IMR-90 (cell line): ENCODE measurements around the gene SLC4A1AP. TPM values are rescaled to one million over a fixed set of nuclear protein-coding genes. Genes with fewer than 3 reads are reported as not detected.

ENCODE experiments used
- ATAC-seq: fragments of 200-7000 bp; cut with Tn5 transposase; 2 replicates; pipeline ENCODE4 v1.9.1; 2020; ENCODE audit warnings: low read depth, mild to moderate bottlenecking, moderate library complexity
- BruUV-seq: library from RNA; stranded (reverse); fragments of 400-500 nt; replicated peaks from 2 replicates; lab custom pipeline; 2021; lab: Mats Ljungman, UMichigan
- CTCF ChIA-PET: fragments of 300-600 bp; formaldehyde crosslinking; extraction: SDS; loops from one replicate; lab custom pipeline; 2021; ENCODE audit warnings: antibody characterized with exemption; lab: Yijun Ruan, JAX
- POLR2A ChIA-PET: fragments of 300-600 bp; sonication (Branson Sonifier 250); formaldehyde crosslinking; loops from one replicate; lab custom pipeline; 2022; ENCODE audit warnings: antibody characterized with exemption; ENCODE audit not compliant: unreplicated experiment; lab: Charles Lee
- DNase-seq: peaks from one replicate; pipeline ENCODE4 v3.0.0; 2013
- H2AFZ ChIP-seq: replicated peaks from 2 replicates; pipeline ENCODE3; 2013; ENCODE audit warnings: low read length, mild to moderate bottlenecking; ENCODE audit not compliant: poor library complexity
- H2AK5ac ChIP-seq: 2 replicates; pipeline ENCODE4 v1.6.1; 2013; ENCODE audit warnings: low read depth, low read length, inconsistent platforms
- H2AK9ac ChIP-seq: replicated peaks from 2 replicates; pipeline ENCODE3; 2013; ENCODE audit warnings: mild to moderate bottlenecking, low read depth, low read length, moderate library complexity; ENCODE audit not compliant: poor library complexity
- H2BK120ac ChIP-seq: 2 replicates; pipeline ENCODE4 v1.6.1; 2013; ENCODE audit warnings: low read depth, low read length, inconsistent platforms
- H2BK15ac ChIP-seq: 3 replicates; pipeline ENCODE4 v1.6.1; 2013; ENCODE audit warnings: low read depth, low read length, inconsistent platforms
- H2BK20ac ChIP-seq: 2 replicates; pipeline ENCODE4 v1.6.1; 2013; ENCODE audit warnings: low read depth, mild to moderate bottlenecking, inconsistent platforms, low read length, moderate library complexity
- H2BK5ac ChIP-seq: 2 replicates; pipeline ENCODE4 v1.6.1; 2013; ENCODE audit warnings: mild to moderate bottlenecking, low read depth, low read length, inconsistent platforms; ENCODE audit not compliant: poor library complexity, severe bottlenecking
- H3K14ac ChIP-seq: replicated peaks from 2 replicates; pipeline ENCODE4 v1.6.1; 2013; ENCODE audit warnings: low read depth, low read length, inconsistent platforms
- H3K18ac ChIP-seq: 2 replicates; pipeline ENCODE4 v1.6.1; 2013; ENCODE audit warnings: low read depth, low read length, control low read depth
- H3K23ac ChIP-seq: 2 replicates; pipeline ENCODE4 v1.6.1; 2013; ENCODE audit warnings: low read depth, low read length, inconsistent platforms
- H3K27ac ChIP-seq: 2 replicates; pipeline ENCODE4 v1.5.1; 2013; ENCODE audit warnings: mild to moderate bottlenecking, control low read depth, low read length; ENCODE audit not compliant: insufficient read depth
- H3K27me3 ChIP-seq: 2 replicates; pipeline ENCODE4 v1.6.1; 2013; ENCODE audit warnings: low read length; ENCODE audit not compliant: control insufficient read depth, insufficient read depth
- H3K36me3 ChIP-seq: 2 replicates; pipeline ENCODE4 v1.6.1; 2013; ENCODE audit warnings: low read length, mixed read lengths; ENCODE audit not compliant: control insufficient read depth, insufficient read depth
- H3K4ac ChIP-seq: 2 replicates; pipeline ENCODE4 v1.6.1; 2013; ENCODE audit warnings: low read depth, low read length, inconsistent platforms
- H3K4me1 ChIP-seq: 2 replicates; pipeline ENCODE4 v1.6.1; 2013; ENCODE audit warnings: low read length, mixed read lengths; ENCODE audit not compliant: control insufficient read depth, insufficient read depth
- H3K4me2 ChIP-seq: 2 replicates; pipeline ENCODE4 v1.6.1; 2013; ENCODE audit warnings: low read depth, mild to moderate bottlenecking, control low read depth, low read length, moderate library complexity
- H3K4me3 ChIP-seq: 2 replicates; pipeline ENCODE4 v1.5.1; 2013; ENCODE audit warnings: low read depth, mild to moderate bottlenecking, control low read depth, low read length, moderate library complexity; ENCODE audit not compliant: insufficient read depth
- H3K56ac ChIP-seq: 2 replicates; pipeline ENCODE4 v1.6.1; 2013; ENCODE audit warnings: low read length, inconsistent platforms; ENCODE audit not compliant: insufficient read depth; ENCODE audit errors: extremely low read depth
- H3K79me1 ChIP-seq, 2 experiments: 2 replicates each; pipeline ENCODE4 v1.6.1; 2013; ENCODE audit warnings: low read length in 2 of 2, inconsistent platforms in 1 of 2, low read depth in 1 of 2
- H3K9ac ChIP-seq: 2 replicates; pipeline ENCODE4 v1.6.1; 2013; ENCODE audit warnings: low read depth, low read length, control low read depth
- H3K9me1 ChIP-seq: 2 replicates; pipeline ENCODE4 v1.6.1; 2013; ENCODE audit warnings: low read length, inconsistent platforms; ENCODE audit not compliant: insufficient read depth
- H3K9me3 ChIP-seq: 2 replicates; pipeline ENCODE4 v1.6.1; 2013; ENCODE audit warnings: low read length; ENCODE audit not compliant: control insufficient read depth, insufficient read depth
- H4K20me1 ChIP-seq: 2 replicates; pipeline ENCODE4 v1.6.1; 2013; ENCODE audit warnings: low read length, inconsistent platforms; ENCODE audit not compliant: insufficient read depth
- H4K5ac ChIP-seq: 2 replicates; pipeline ENCODE4 v1.6.1; 2013; ENCODE audit warnings: mild to moderate bottlenecking, low read depth, low read length, control low read depth
- H4K8ac ChIP-seq, 2 experiments: 2 replicates each; pipeline ENCODE4 v1.6.1; 2013; ENCODE audit warnings: low read depth in 2 of 2, low read length in 2 of 2, control low read depth in 1 of 2, inconsistent platforms in 1 of 2
- H4K91ac ChIP-seq: 2 replicates; pipeline ENCODE4 v1.6.1; 2013; ENCODE audit warnings: low read depth, low read length, inconsistent platforms; ENCODE audit not compliant: insufficient read depth
- BHLHE40 ChIP-seq: fragments of 150-350 bp; IDR thresholded peaks from 2 replicates; pipeline ENCODE4 v1.6.1; 2016; ENCODE audit warnings: mild to moderate bottlenecking, low read depth, low read length
- CEBPB ChIP-seq: IDR thresholded peaks from 2 replicates; pipeline ENCODE4 v1.6.1; 2012; ENCODE audit warnings: low read depth, low read length, improper control_type of control experiment
- CHD1 ChIP-seq: IDR thresholded peaks from 2 replicates; pipeline ENCODE4 v1.6.1; 2012; ENCODE audit warnings: low read depth, low read length, improper control_type of control experiment
- CTCF ChIP-seq: conservative IDR thresholded peaks from 2 replicates; pipeline ENCODE4 v1.5.1; 2012; ENCODE audit warnings: mild to moderate bottlenecking, low read depth, low read length, improper control_type of control experiment
- ELK1 ChIP-seq: fragments of 150-350 bp; IDR thresholded peaks from 2 replicates; pipeline ENCODE4 v1.6.1; 2016; ENCODE audit warnings: low read depth, mild to moderate bottlenecking, low read length, moderate library complexity, borderline replicate concordance
- FOS ChIP-seq: fragments of 150-350 bp; IDR thresholded peaks from 2 replicates; pipeline ENCODE4 v1.6.1; 2016; ENCODE audit warnings: low read depth, low read length
- MAFK ChIP-seq: IDR thresholded peaks from 2 replicates; pipeline ENCODE4 v1.6.1; 2012; ENCODE audit warnings: low read depth, low read length, improper control_type of control experiment
- MAZ ChIP-seq: IDR thresholded peaks from 2 replicates; pipeline ENCODE4 v1.6.1; 2012; ENCODE audit warnings: low read depth, mild to moderate bottlenecking, low read length, improper control_type of control experiment, moderate library complexity, borderline replicate concordance
- MXI1 ChIP-seq: IDR thresholded peaks from 2 replicates; pipeline ENCODE4 v1.6.1; 2012; ENCODE audit warnings: low read depth, mild to moderate bottlenecking, low read length, moderate library complexity, borderline replicate concordance
- NFE2L2 ChIP-seq: fragments of 150-350 bp; IDR thresholded peaks from 2 replicates; pipeline ENCODE4 v1.6.1; 2016; ENCODE audit warnings: low read depth, mild to moderate bottlenecking, low read length
- POLR2A ChIP-seq: IDR thresholded peaks from 2 replicates; pipeline ENCODE4 v1.6.1; 2012; ENCODE audit warnings: mild to moderate bottlenecking, low read depth, low read length
- RAD21 ChIP-seq: IDR thresholded peaks from 2 replicates; pipeline ENCODE4 v1.6.1; 2012; ENCODE audit warnings: low read length, improper control_type of control experiment
- RCOR1 ChIP-seq: IDR thresholded peaks from 2 replicates; pipeline ENCODE4 v1.6.1; 2012; ENCODE audit warnings: mild to moderate bottlenecking, low read length, improper control_type of control experiment; ENCODE audit not compliant: insufficient replicate concordance
- RFX5 ChIP-seq: IDR thresholded peaks from 2 replicates; pipeline ENCODE4 v1.8.0; 2012; ENCODE audit warnings: low read depth, mild to moderate bottlenecking, low read length, moderate library complexity
- SMC3 ChIP-seq: fragments of 150-350 bp; IDR thresholded peaks from 2 replicates; pipeline ENCODE4 v1.6.1; 2016; ENCODE audit warnings: low read depth, mild to moderate bottlenecking, antibody characterized with exemption, low read length, moderate library complexity
- USF2 ChIP-seq: fragments of 150-350 bp; IDR thresholded peaks from 2 replicates; pipeline ENCODE4 v1.6.1; 2017; ENCODE audit warnings: mild to moderate bottlenecking, antibody characterized with exemption, low read length, low read depth
- WGBS, 2 experiments: methylation state at CpG; one replicate each; pipeline versions ENCODE4 v1.1.5 to v1.1.7; 2013; ENCODE audit warnings: missing lambda C conversion rate in 2 of 2; ENCODE audit not compliant: insufficient read length in 1 of 2; ENCODE audit errors: extremely low coverage in 2 of 2; 5-methylcytosine and 5-hydroxymethylcytosine counted together
- dilution Hi-C: fragments of 300-500 bp; cut with HindIII; formaldehyde crosslinking; loops from one replicate; pipeline ENCODE4 v1.14.3; 2018; ENCODE audit warnings: low sequenced_read_pairs; ENCODE audit not compliant: unreplicated experiment
- in situ Hi-C: fragments of 300-500 bp; cut with MboI; formaldehyde crosslinking; loops from 3 replicates; pipeline ENCODE4 v1.14.3; 2019; ENCODE audit warnings: low sequenced_read_pairs, inconsistent platforms, mixed read lengths
- intact Hi-C: fragments of 100-400 bp; cut with micrococcal nuclease; formaldehyde crosslinking; loops from 2 replicates; pipeline ENCODE4 v1.10.0; 2022
- polyA plus RNA-seq, 3 experiments: library from polyadenylated mRNA; depleted of rRNA; stranded (reverse); fragments of >200 nt; gene quantifications; 2 replicates each; pipeline ENCODE4 v1.2.3, GENCODE V29; 2012; ENCODE audit warnings: low replicate concordance in 1 of 3
- total RNA-seq: library from RNA; depleted of rRNA; stranded (reverse); fragments of >200 nt; gene quantifications from 2 replicates; pipeline ENCODE4 v1.2.3, GENCODE V29; 2012

The SLC4A1AP gene
- total and polyA plus RNA-seq, 2 of the 4 experiments (the other 2 are of a cell fraction), result 11.7 to 13.6 TPM

GRCh38 chr2:27724191-27724590 is 60.5 kb downstream of the SLC4A1AP start:
- Histone ChIP-seq H3K9me1 (peaks cover 15% of the 10 kb centered on the region), H3K4me3 (no peak overlapping the region), H3K14ac (peak overlapping the region; percentile 26; the same call in 1 of the 2 replicates), H3K27me3 (no peaks in the 10 kb centered on the region), H3K4me2 (no peak overlapping the region), H4K20me1 (no peaks in the 10 kb centered on the region), H2BK15ac (peak overlapping the region; percentile 75; the same call in 2 of the 3 replicates), H2AK9ac (peak overlapping the region; percentile 51), H4K5ac (no peak overlapping the region), H2BK5ac (no peak overlapping the region), H3K4ac (peak overlapping the region; percentile 48), H3K56ac (no peak overlapping the region), H3K23ac (no peak overlapping the region), H2BK120ac (peak overlapping the region; percentile 78; the same call in 1 of the 2 replicates), H3K18ac (no peak overlapping the region), H2BK20ac (peak overlapping the region; percentile 61), H3K27ac (no peak overlapping the region), H3K79me1 (peaks cover 0 to 5% of the 10 kb centered on the region in 2 experiments; a peak in 1 of 4 replicates), H4K91ac (peak overlapping the region; percentile 63), H3K9me3 (no peaks in the 10 kb centered on the region), H2AK5ac (peak overlapping the region; percentile 35; the same call in 1 of the 2 replicates), H4K8ac (peak overlapping the region; percentile 36 to 43; a peak in 3 of 4 replicates), H2AFZ (peak overlapping the region; percentile 65), H3K36me3 (no peaks in the 10 kb centered on the region), H3K4me1 (peaks cover 12% of the 10 kb centered on the region), H3K9ac (no peak overlapping the region)
- TF ChIP-seq POLR2A (no peak), RAD21 (no peak), BHLHE40 (no peak), CEBPB (no peak), RFX5 (no peak), NFE2L2 (no peak), USF2 (no peak), ELK1 (no peak), CHD1 (no peak), MXI1 (no peak), FOS (no peak), MAFK (no peak), SMC3 (no peak), CTCF (no peak), RCOR1 (no peak), MAZ (no peak)
- WGBS, 2 experiments, result no CpG with 5 or more reads among the region's 3 CpGs
- DNase-seq (no peak), ATAC-seq (no peak)
- dilution Hi-C loops (no loop called here), intact Hi-C loops (loop anchor here (5.0 kb wide), 1 partner anchor 728 kb away; no protein-coding TSS in a partner anchor), in situ Hi-C loops (no loop called here)
- POLR2A ChIA-PET, result no interaction called here
- CTCF ChIA-PET, result interaction anchor here (0.6 to 1.9 kb wide), 5 partner anchors 10 to 728 kb away, joined by 3 to 8 read pairs (median 7); no protein-coding TSS in a partner anchor
- no TSS peak for BruUV-seq
